Activated CD4-positive, alpha-beta T cell treated with anti-CD3 and anti-CD28 coated beads, Interleukin-2, Interleukin-4, amounts not matched to agents 100 ng/mL and 50 ng/mL, durations not matched to agents 16 hours and 8 hours (primary cell): Measurements from ENCODE around the gene FLRT2.

Experiments used
- DNase-seq: peaks from one replicate; pipeline ENCODE4 v3.0.0-alpha.2; 2020; ENCODE audit warnings: low spot score

The FLRT2 gene

GRCh38 chr14:85529803-85530574, at the start of gene FLRT2:
FLRT2 (plus strand) TSS chr14:85530144; CDS start chr14:85621515, 91,371 bp downstream.
- no peak for DNase-seq

- no peak for DNase-seq
Measured at GRCh38 chr14:85481471-85481870, 48.5 kb upstream of the FLRT2 start.

GRCh38 chr14:85482552-85482951, 47.4 kb upstream of the FLRT2 start:
- no peak for DNase-seq

GRCh38 chr14:85483037-85483436, 46.9 kb upstream of the FLRT2 start:
- no peak for DNase-seq

GRCh38 chr14:85483652-85484051, 46.3 kb upstream of the FLRT2 start:
- no peak for DNase-seq

- no peak for DNase-seq
Measured at GRCh38 chr14:85487215-85487614, 42.7 kb upstream of the FLRT2 start.

- DNase-seq: no peak
Measured at GRCh38 chr14:85501751-85502150, 28.2 kb upstream of the FLRT2 start.

- DNase-seq: no peak
Measured at GRCh38 chr14:85508863-85509262, 21.1 kb upstream of the FLRT2 start.

- DNase-seq: no peak
Measured at GRCh38 chr14:85512451-85512850, 17.5 kb upstream of the FLRT2 start.

- no peak for DNase-seq
Measured at GRCh38 chr14:85514487-85514886, 15.5 kb upstream of the FLRT2 start.

GRCh38 chr14:85516239-85517113, 13.5 kb upstream of the FLRT2 start:
- no peak for DNase-seq

- no peak for DNase-seq
Measured at GRCh38 chr14:85517114-85517688, 12.7 kb upstream of the FLRT2 start.

- no peak for DNase-seq
Measured at GRCh38 chr14:85519661-85520305, 10.2 kb upstream of the FLRT2 start.

GRCh38 chr14:85520581-85520980, 9.4 kb upstream of the FLRT2 start:
- no peak for DNase-seq

GRCh38 chr14:85523624-85524023, 6.3 kb upstream of the FLRT2 start:
- no peak for DNase-seq

GRCh38 chr14:85527006-85527405, 2.9 kb upstream of the FLRT2 start:
- no peak for DNase-seq

GRCh38 chr14:85527445-85528035, 2.4 kb upstream of the FLRT2 start:
- DNase-seq: no peak

GRCh38 chr14:85528080-85528896, 1.7 kb upstream of the FLRT2 start:
- no peak for DNase-seq

- DNase-seq: no peak
Measured at GRCh38 chr14:85528897-85529631, 880 bp upstream of the FLRT2 start.

GRCh38 chr14:85530626-85531025, 682 bp downstream of the FLRT2 start:
- no peak for DNase-seq
